KOPT-K1 (cell line): ENCODE data around the gene FAM50A.

Experiments
- H3K27ac ChIP-seq: fragments of 200-600 bp; sonication (generic); 2 replicates; pipeline ENCODE4 v1.5.1; 2016; ENCODE audit warnings: antibody characterized with exemption, mild to moderate bottlenecking, low read depth, low read length; ENCODE audit not compliant: poor library complexity, severe bottlenecking
- H3K36me3 ChIP-seq: fragments of 200-600 bp; sonication (generic); 2 replicates; pipeline ENCODE4 v1.5.1; 2017; ENCODE audit warnings: antibody characterized with exemption, mild to moderate bottlenecking, low read length, moderate library complexity; ENCODE audit not compliant: insufficient read depth
- H3K9me3 ChIP-seq: fragments of 200-600 bp; sonication (generic); 2 replicates; pipeline ENCODE4 v1.5.1; 2017; ENCODE audit warnings: antibody characterized with exemption, low read length, mild to moderate bottlenecking; ENCODE audit not compliant: insufficient read depth, poor library complexity, severe bottlenecking

The FAM50A gene

GRCh38 chrX:154403858-154404257 is 40.1 kb upstream of the FAM50A start:
- Histone ChIP-seq H3K27ac (no peak overlapping the region), H3K36me3 (peaks cover 26% of the 10 kb centered on the region), H3K9me3 (no peaks in the 10 kb centered on the region)

- Histone ChIP-seq H3K9me3 (no peaks in the 10 kb centered on the region), H3K27ac (no peak overlapping the region), H3K36me3 (peaks cover 18% of the 10 kb centered on the region)
These were observed 39.2 kb upstream of the FAM50A start for GRCh38 chrX:154404625-154405192.

GRCh38 chrX:154408659-154409221 is 35.2 kb upstream of the FAM50A start:
- no peak overlapping the region for H3K27ac ChIP-seq
- no peaks in the 10 kb centered on the region for H3K9me3 ChIP-seq
- peaks cover 4% of the 10 kb centered on the region; the same call in 1 of the 2 replicates for H3K36me3 ChIP-seq

- peaks cover 7% of the 10 kb centered on the region; the same call in 1 of the 2 replicates for H3K36me3 ChIP-seq
- H3K27ac ChIP-seq = no peak within 1 kb of the TSS
- no peaks in the 10 kb centered on the region for H3K9me3 ChIP-seq
These were observed 34.6 kb upstream of the FAM50A start, which contains the start of gene DNASE1L1 for GRCh38 chrX:154409222-154409871. Gene DNASE1L1, minus strand, starts transcription at chrX:154409254. Its CDS starts 3,686 bp downstream, at chrX:154405568.

GRCh38 chrX:154411981-154412340 is 32.0 kb upstream of the FAM50A start:
- H3K36me3 ChIP-seq = peaks cover 7% of the 10 kb centered on the region; the same call in 1 of the 2 replicates
- no peaks in the 10 kb centered on the region for H3K9me3 ChIP-seq
- H3K27ac ChIP-seq = peak overlapping the region; percentile 86

- H3K27ac ChIP-seq = peak overlapping the region; percentile 86
- peaks cover 7% of the 10 kb centered on the region; the same call in 1 of the 2 replicates for H3K36me3 ChIP-seq
- no peaks in the 10 kb centered on the region for H3K9me3 ChIP-seq
These were observed 31.5 kb upstream of the FAM50A start for GRCh38 chrX:154412468-154412867.

- peaks cover 7% of the 10 kb centered on the region; the same call in 1 of the 2 replicates for H3K36me3 ChIP-seq
- H3K9me3 ChIP-seq = no peaks in the 10 kb centered on the region
- peak overlapping the region; percentile 86 for H3K27ac ChIP-seq
These were observed 30.8 kb upstream of the FAM50A start for GRCh38 chrX:154413142-154413541.

GRCh38 chrX:154417157-154417556 is 26.8 kb upstream of the FAM50A start:
- no peaks in the 10 kb centered on the region for H3K9me3 ChIP-seq
- no peak overlapping the region for H3K27ac ChIP-seq
- H3K36me3 ChIP-seq = peaks cover 18% of the 10 kb centered on the region; the same call in 1 of the 2 replicates

GRCh38 chrX:154419189-154419588 is 24.8 kb upstream of the FAM50A start:
- Histone ChIP-seq H3K36me3 (peaks cover 11% of the 10 kb centered on the region; the same call in 1 of the 2 replicates), H3K27ac (no peak overlapping the region), H3K9me3 (no peaks in the 10 kb centered on the region)

GRCh38 chrX:154419688-154420401 is 24.1 kb upstream of the FAM50A start:
- Histone ChIP-seq H3K27ac (no peak overlapping the region), H3K9me3 (no peaks in the 10 kb centered on the region), H3K36me3 (peaks cover 11% of the 10 kb centered on the region; the same call in 1 of the 2 replicates)

GRCh38 chrX:154420402-154420756 is 23.6 kb upstream of the FAM50A start:
- peaks cover 11% of the 10 kb centered on the region; the same call in 1 of the 2 replicates for H3K36me3 ChIP-seq
- H3K9me3 ChIP-seq = no peaks in the 10 kb centered on the region
- H3K27ac ChIP-seq = no peak overlapping the region

- Histone ChIP-seq H3K9me3 (no peaks in the 10 kb centered on the region), H3K27ac (no peak overlapping the region), H3K36me3 (peaks cover 9% of the 10 kb centered on the region; the same call in 1 of the 2 replicates)
These were observed 16.8 kb upstream of the FAM50A start for GRCh38 chrX:154426916-154427770.

GRCh38 chrX:154428176-154429171 is 15.5 kb upstream of the FAM50A start, which contains the start of gene ATP6AP1:
Gene ATP6AP1, plus strand, starts transcription at chrX:154428677. Its CDS starts 16 bp downstream, at chrX:154428693.
- H3K27ac ChIP-seq = peak within 1 kb of the TSS; percentile 58

More at GRCh38 chrX:154428176-154429171, 15.5 kb upstream of the FAM50A start, which contains the start of gene ATP6AP1:
- H3K9me3 ChIP-seq = no peaks in the 10 kb centered on the region
- H3K36me3 ChIP-seq = peaks cover 17% of the 10 kb centered on the region; the same call in 1 of the 2 replicates
